GM18519 (cell line): ENCODE measurements around the gene ZNHIT6.

Experiments used
- ATAC-seq: cut with Tn5 transposase; IDR thresholded peaks from one replicate; pipeline ENCODE4 v1.9.1; 2021; ENCODE audit warnings: mild to moderate bottlenecking, moderate library complexity; ENCODE audit not compliant: unreplicated experiment, low FRiP score

ZNHIT6 gene

DNA sequence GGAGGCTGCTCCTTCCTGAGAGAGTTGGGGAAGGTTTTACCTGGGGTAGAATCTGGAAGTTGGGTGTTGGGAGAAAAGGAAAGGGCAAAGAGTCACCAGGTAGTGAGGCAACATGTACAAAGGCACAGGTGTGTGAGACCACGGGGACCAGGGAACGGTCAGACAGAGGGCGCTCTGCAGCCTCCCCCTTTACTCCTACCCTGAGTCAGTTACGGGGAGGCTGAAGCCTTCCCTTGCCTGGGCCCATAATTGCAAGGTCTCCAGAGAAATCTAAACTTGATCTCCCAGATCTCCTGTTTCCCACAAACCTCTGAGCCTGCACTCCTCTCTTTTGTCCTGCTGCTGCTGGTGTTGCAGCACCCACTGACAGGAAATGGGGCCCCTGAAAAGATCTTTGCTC, 105.7 kb downstream of the ZNHIT6 start:
- ATAC-seq = no peak

DNA sequence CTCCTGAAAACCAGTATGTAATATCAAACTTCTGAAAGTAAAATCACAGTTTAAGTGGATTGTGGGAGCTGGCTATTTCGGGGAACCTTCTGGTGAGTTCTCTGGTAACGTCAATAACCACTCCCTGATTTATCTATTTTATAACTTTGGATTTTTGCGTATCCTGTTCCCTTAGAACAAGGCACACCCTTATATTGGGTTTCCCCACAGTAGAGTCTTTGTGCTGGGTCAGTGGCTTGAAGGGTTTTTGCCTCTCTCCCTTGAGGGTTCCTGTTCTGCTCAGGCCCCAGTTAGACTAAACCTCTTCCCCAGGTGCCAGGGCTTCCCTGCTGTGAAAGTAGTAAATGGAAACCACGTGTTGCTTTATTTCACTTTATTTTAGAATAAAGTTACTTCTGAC, 106.3 kb downstream of the ZNHIT6 start:
- ATAC-seq = no peak

DNA sequence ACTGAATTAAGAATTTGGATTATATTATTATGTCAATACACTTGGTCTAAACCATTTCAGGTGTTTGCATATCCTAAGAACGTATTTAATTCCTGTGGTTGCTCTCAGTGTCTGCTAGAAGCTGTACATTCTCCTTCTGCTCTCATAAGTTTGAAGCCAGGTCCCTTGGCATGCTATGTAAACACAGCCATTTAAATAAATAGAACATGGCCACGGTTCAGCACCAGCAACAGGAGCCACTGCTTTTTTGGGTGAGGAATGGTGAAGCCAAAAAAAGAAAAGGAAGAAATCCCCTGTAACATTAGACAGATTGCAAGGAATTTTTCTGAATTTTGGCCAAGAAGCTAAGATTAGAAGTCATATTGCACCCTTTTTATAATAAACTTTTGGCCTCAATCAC, 108.6 kb downstream of the ZNHIT6 start:
- ATAC-seq = no peak
